CD14-positive monocyte (primary cell): Measurements from ENCODE around the gene SGMS1. TPM values are rescaled to one million over a fixed set of nuclear protein-coding genes. Genes with fewer than 3 reads are reported as not detected.
"Not testable (repeated sequence)": the region's sequence is repeated elsewhere in the genome, so short reads cannot be mapped to it uniquely, and the experiment has no call there.

ENCODE experiments used
- DNase-seq, 3 donors: peaks; one replicate each; pipeline ENCODE4 v3.0.0-alpha.2; 2011 to 2022
- H2AFZ ChIP-seq: 2 replicates; pipeline ENCODE4 v1.6.0; 2012; ENCODE audit warnings: mild to moderate bottlenecking, low read depth, low read length, inconsistent platforms; ENCODE audit not compliant: insufficient read depth, poor library complexity, severe bottlenecking
- H3K27ac ChIP-seq, 2 donors: 1 replicate in 1 of 2; 2 replicates in 1 of 2; pipeline ENCODE4 v1.5.1; 2012 to 2013; ENCODE audit warnings: low read length in 2 of 2, control low read depth in 1 of 2, inconsistent platforms in 1 of 2, low read depth in 1 of 2, mild to moderate bottlenecking in 1 of 2
- H3K27me3 ChIP-seq, 2 donors: one replicate each; pipeline versions ENCODE4 v1.6.0 to v1.6.1; 2011 to 2013; ENCODE audit warnings: low read length in 2 of 2; ENCODE audit not compliant: control insufficient read depth in 2 of 2, insufficient read depth in 2 of 2
- H3K36me3 ChIP-seq, 2 donors: replicated peaks in 1 of 2; 1 replicate in 1 of 2; 2 replicates in 1 of 2; pipeline versions ENCODE4 v1.5.1 to v1.6.1; 2012 to 2013; ENCODE audit warnings: low read length in 2 of 2, control low read depth in 1 of 2, inconsistent platforms in 1 of 2, mild to moderate bottlenecking in 1 of 2; ENCODE audit not compliant: insufficient read depth in 2 of 2, control insufficient read depth in 1 of 2
- H3K4me1 ChIP-seq, 2 donors: 1 replicate in 1 of 2; 2 replicates in 1 of 2; pipeline versions ENCODE4 v1.5.1 to v1.6.1; 2012 to 2013; ENCODE audit warnings: low read length in 2 of 2, control low read depth in 1 of 2, inconsistent platforms in 1 of 2, mild to moderate bottlenecking in 1 of 2, moderate library complexity in 1 of 2; ENCODE audit not compliant: insufficient read depth in 2 of 2, control insufficient read depth in 1 of 2
- H3K4me2 ChIP-seq: replicated peaks from 2 replicates; pipeline ENCODE3; 2012; ENCODE audit warnings: low read length, moderate library complexity, mild to moderate bottlenecking; ENCODE audit not compliant: poor library complexity, severe bottlenecking; ENCODE audit errors: extremely low read depth
- H3K4me3 ChIP-seq, 3 experiments: fragments of 200-600 bp in 1 of 3; sonication (generic) in 1 of 3; replicated peaks in 1 of 3; 1 replicate in 2 of 3; 2 replicates in 1 of 3; pipeline ENCODE4 v1.5.1; 2011 to 2013; ENCODE audit warnings: low read length in 3 of 3, mild to moderate bottlenecking in 3 of 3, control low read depth in 2 of 3, low read depth in 2 of 3, inconsistent platforms in 1 of 3, moderate library complexity in 1 of 3
- H3K79me2 ChIP-seq: 2 replicates; pipeline ENCODE4 v1.6.0; 2012; ENCODE audit warnings: mild to moderate bottlenecking, control low read depth, inconsistent platforms, low read length, moderate library complexity; ENCODE audit not compliant: insufficient read depth
- H3K9ac ChIP-seq: 2 replicates; pipeline ENCODE4 v1.6.0; 2017; ENCODE audit warnings: low read length, mild to moderate bottlenecking; ENCODE audit not compliant: insufficient read depth, poor library complexity, severe bottlenecking
- H3K9me3 ChIP-seq, 2 donors: replicated peaks in 1 of 2; 1 replicate in 1 of 2; 2 replicates in 1 of 2; pipeline versions ENCODE4 v1.5.1 to v1.6.1; 2012 to 2013; ENCODE audit warnings: low read length in 2 of 2, control low read depth in 1 of 2; ENCODE audit not compliant: control insufficient read depth in 1 of 2, insufficient read depth in 1 of 2
- H4K20me1 ChIP-seq: 2 replicates; pipeline ENCODE4 v1.6.0; 2012; ENCODE audit warnings: mild to moderate bottlenecking, low read length, control low read depth, moderate library complexity; ENCODE audit not compliant: insufficient read depth
- H3K27ac Mint-ChIP-seq, 7 donors: one replicate each; pipeline ENCODE4 v1.8.0; 2020; ENCODE audit warnings: mild to moderate bottlenecking in 7 of 7, mixed read lengths in 7 of 7, moderate library complexity in 6 of 7, inconsistent platforms in 2 of 7
- H3K27me3 Mint-ChIP-seq, 3 donors: one replicate each; pipeline ENCODE4 v1.8.0; 2021 to 2022; ENCODE audit warnings: low read depth in 3 of 3, mild to moderate bottlenecking in 3 of 3, mixed read lengths in 3 of 3, moderate library complexity in 3 of 3, inconsistent platforms in 1 of 3
- H3K36me3 Mint-ChIP-seq, 2 donors: one replicate each; pipeline ENCODE4 v1.8.0; 2020; ENCODE audit warnings: mixed read lengths in 2 of 2, inconsistent platforms in 1 of 2, mild to moderate bottlenecking in 1 of 2
- H3K4me1 Mint-ChIP-seq: one replicate; pipeline ENCODE4 v1.8.0; 2020; ENCODE audit warnings: mild to moderate bottlenecking, mixed read lengths
- H3K4me3 Mint-ChIP-seq, 2 donors: one replicate each; pipeline ENCODE4 v1.8.0; 2020; ENCODE audit warnings: mild to moderate bottlenecking in 2 of 2, mixed read lengths in 2 of 2, moderate library complexity in 1 of 2
- H3K9me3 Mint-ChIP-seq, 7 donors: one replicate each; pipeline ENCODE4 v1.8.0; 2020 to 2022; ENCODE audit warnings: mixed read lengths in 7 of 7, mild to moderate bottlenecking in 6 of 7, moderate library complexity in 6 of 7, inconsistent platforms in 2 of 7
- CTCF ChIP-seq: fragments of 200-600 bp; IDR thresholded peaks from one replicate; pipeline ENCODE4 v1.8.0; 2022; ENCODE audit warnings: antibody characterized with exemption, mild to moderate bottlenecking
- WGBS: methylation state at CpG from one replicate; pipeline ENCODE4 v1.1.5; 2013; ENCODE audit warnings: missing lambda C conversion rate; ENCODE audit not compliant: insufficient coverage; 5-methylcytosine and 5-hydroxymethylcytosine counted together
- intact Hi-C, 2 donors: fragments of 100-400 bp; cut with micrococcal nuclease; formaldehyde crosslinking; loops; one replicate each; pipeline versions ENCODE4 v1.15.0 to v1.15.1; 2023
- polyA plus RNA-seq, 3 donors: library from polyadenylated mRNA; depleted of rRNA in 1 of 3; unstranded in 2 of 3; stranded (reverse) in 1 of 3; fragments of 300-500 nt in 2 of 3; fragments of >200 nt in 1 of 3; fragmentation: Illumina TruSeq in 2 of 3; gene quantifications; 1 replicate in 2 of 3; 2 replicates in 1 of 3; pipeline ENCODE4 v1.2.3, GENCODE V29; 2012 to 2021

SGMS1 gene
- polyA plus RNA-seq, 3 donors, result 19.5 to 20.6 (median 20.4) TPM

- no peak for TF ChIP-seq CTCF
- intact Hi-C loops, result no loop called here
- Histone ChIP-seq H3K9ac (no peak overlapping the region), H3K4me2 (no peak overlapping the region), H2AFZ (no peak overlapping the region), H3K4me1 (peaks cover 1 to 3% of the 10 kb centered on the region in 2 donors), H3K79me2 (no peaks in the 10 kb centered on the region), H3K9me3 (no peaks in the 10 kb centered on the region), H3K27ac (no peak overlapping the region), H4K20me1 (no peaks in the 10 kb centered on the region), H3K4me3 (no peak overlapping the region), H3K27me3 (no peaks in the 10 kb centered on the region), H3K36me3 (no peaks in the 10 kb centered on the region)
- Mint-ChIP-seq H3K9me3 (peaks cover 0 to 3% (median 0%) of the 10 kb centered on the region in 7 donors), H3K27ac (no peak overlapping the region), H3K36me3 (no peaks in the 10 kb centered on the region), H3K4me1 (peaks cover 4% of the 10 kb centered on the region), H3K4me3 (no peak overlapping the region), H3K27me3 (peaks cover 0 to 2% (median 1%) of the 10 kb centered on the region in 3 donors)
- DNase-seq, result no peak
- WGBS, result 97% methylated on average over 4 of the region's 7 CpGs
Measured at GRCh38 chr10:50648089-50648934, 24.6 kb upstream of the SGMS1 start.

GRCh38 chr10:50647350-50647749 lies 23.6 kb upstream of the SGMS1 start:
- H3K4me2 ChIP-seq, H3K9ac ChIP-seq, H3K9me3 Mint-ChIP-seq, H3K79me2 ChIP-seq, DNase-seq, H3K4me3 Mint-ChIP-seq, H3K36me3 ChIP-seq, H3K27me3 ChIP-seq, H3K36me3 Mint-ChIP-seq, H3K4me3 ChIP-seq, H4K20me1 ChIP-seq, H3K27me3 Mint-ChIP-seq, intact Hi-C loops, H2AFZ ChIP-seq, H3K27ac ChIP-seq, H3K9me3 ChIP-seq, H3K27ac Mint-ChIP-seq, H3K4me1 ChIP-seq, H3K4me1 Mint-ChIP-seq: not testable (repeated sequence)
- WGBS, result 100% methylated on average over 1 of the region's 1 CpG
